ENCODE data around the gene TCF15. TPM values are rescaled to one million over a fixed set of nuclear protein-coding genes. Genes with fewer than 3 reads are reported as not detected.
"Not testable (repeated sequence)": the region's sequence is repeated elsewhere in the genome, so short reads cannot be mapped to it uniquely, and the experiment has no call there.

Gene TCF15
- total RNA-seq, 4 donors from 2014 or later: 0.30 to 4.5 (median 1.1) TPM; not detected in 1

- Histone ChIP-seq H3K27me3 (no peaks in the 10 kb centered on the region), H3K27ac (peak overlapping the region in 1 of 4 donors; percentile 47), H3K36me3 (peaks cover 2 to 45% (median 11%) of the 10 kb centered on the region in 3 donors), H3K9me3 (peaks cover 0 to 13% (median 0%) of the 10 kb centered on the region in 4 donors), H3K4me1 (peaks cover 0 to 30% (median 10%) of the 10 kb centered on the region in 4 donors), H3K4me3 (no peak overlapping the region)
- no peak for DNase-seq (ENCODE audit: low spot score in 2 of 2)
- WGBS, 2 donors: 48 to 62% methylated on average over 10 of the region's 10 CpGs
- TF ChIP-seq, protein P1, sequence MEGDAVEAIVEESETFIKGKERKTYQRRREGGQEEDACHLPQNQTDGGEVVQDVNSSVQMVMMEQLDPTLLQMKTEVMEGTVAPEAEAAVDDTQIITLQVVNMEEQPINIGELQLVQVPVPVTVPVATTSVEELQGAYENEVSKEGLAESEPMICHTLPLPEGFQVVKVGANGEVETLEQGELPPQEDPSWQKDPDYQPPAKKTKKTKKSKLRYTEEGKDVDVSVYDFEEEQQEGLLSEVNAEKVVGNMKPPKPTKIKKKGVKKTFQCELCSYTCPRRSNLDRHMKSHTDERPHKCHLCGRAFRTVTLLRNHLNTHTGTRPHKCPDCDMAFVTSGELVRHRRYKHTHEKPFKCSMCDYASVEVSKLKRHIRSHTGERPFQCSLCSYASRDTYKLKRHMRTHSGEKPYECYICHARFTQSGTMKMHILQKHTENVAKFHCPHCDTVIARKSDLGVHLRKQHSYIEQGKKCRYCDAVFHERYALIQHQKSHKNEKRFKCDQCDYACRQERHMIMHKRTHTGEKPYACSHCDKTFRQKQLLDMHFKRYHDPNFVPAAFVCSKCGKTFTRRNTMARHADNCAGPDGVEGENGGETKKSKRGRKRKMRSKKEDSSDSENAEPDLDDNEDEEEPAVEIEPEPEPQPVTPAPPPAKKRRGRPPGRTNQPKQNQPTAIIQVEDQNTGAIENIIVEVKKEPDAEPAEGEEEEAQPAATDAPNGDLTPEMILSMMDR (IDR thresholded peaks at IDR 0.05): no peak
- TF ChIP-seq EP300 (IDR thresholded peaks at IDR 0.05): no peak
- no peak for TF ChIP-seq POLR2A (IDR thresholded peaks at IDR 0.05)
These were observed 36.2 kb upstream of the TCF15 start for GRCh38 chr20:646107-646867.

- peak; percentile 29 to 38 for DNase-seq (ENCODE audit: low spot score in 2 of 2)
- peaks cover 0 to 26% (median 10%) of the 10 kb centered on the region in 4 donors for H3K4me1 ChIP-seq
- H3K9me3 ChIP-seq: peaks cover 0 to 13% (median 0%) of the 10 kb centered on the region in 4 donors
- H3K36me3 ChIP-seq: peaks cover 2 to 38% (median 11%) of the 10 kb centered on the region in 3 donors
- peak overlapping the region in 2 of 4 donors; percentile 23 to 47 for H3K27ac ChIP-seq
- TF ChIP-seq EP300 (IDR thresholded peaks at IDR 0.05): no peak
- TF ChIP-seq, protein P1 (IDR thresholded peaks at IDR 0.05): peak; percentile 87 to 96 (median 92)
- H3K4me3 ChIP-seq: no peak overlapping the region
- no peaks in the 10 kb centered on the region for H3K27me3 ChIP-seq
- WGBS, 2 donors: 14 to 16% methylated on average over 20 of the region's 20 CpGs
These were observed 35.4 kb upstream of the TCF15 start for GRCh38 chr20:645318-646106.

- peaks cover 0 to 13% (median 0%) of the 10 kb centered on the region in 4 donors for H3K9me3 ChIP-seq
- H3K36me3 ChIP-seq: peaks cover 1 to 30% (median 11%) of the 10 kb centered on the region in 3 donors
- TF ChIP-seq EP300 (IDR thresholded peaks at IDR 0.05) (no peak), POLR2A (IDR thresholded peaks at IDR 0.05) (no peak)
- TF ChIP-seq, protein P1 (IDR thresholded peaks at IDR 0.05): no peak
- no peak for DNase-seq (ENCODE audit: low spot score in 2 of 2)
- peaks cover 0 to 26% (median 10%) of the 10 kb centered on the region in 4 donors for H3K4me1 ChIP-seq
- H3K4me3 ChIP-seq: no peak overlapping the region
- 52 to 58% methylated on average over 11 of the region's 11 CpGs for WGBS, 2 donors
- no peaks in the 10 kb centered on the region for H3K27me3 ChIP-seq
- peak overlapping the region in 2 of 4 donors; percentile 23 to 47 for H3K27ac ChIP-seq
These were observed 34.7 kb upstream of the TCF15 start for GRCh38 chr20:644692-645317.

DNA sequence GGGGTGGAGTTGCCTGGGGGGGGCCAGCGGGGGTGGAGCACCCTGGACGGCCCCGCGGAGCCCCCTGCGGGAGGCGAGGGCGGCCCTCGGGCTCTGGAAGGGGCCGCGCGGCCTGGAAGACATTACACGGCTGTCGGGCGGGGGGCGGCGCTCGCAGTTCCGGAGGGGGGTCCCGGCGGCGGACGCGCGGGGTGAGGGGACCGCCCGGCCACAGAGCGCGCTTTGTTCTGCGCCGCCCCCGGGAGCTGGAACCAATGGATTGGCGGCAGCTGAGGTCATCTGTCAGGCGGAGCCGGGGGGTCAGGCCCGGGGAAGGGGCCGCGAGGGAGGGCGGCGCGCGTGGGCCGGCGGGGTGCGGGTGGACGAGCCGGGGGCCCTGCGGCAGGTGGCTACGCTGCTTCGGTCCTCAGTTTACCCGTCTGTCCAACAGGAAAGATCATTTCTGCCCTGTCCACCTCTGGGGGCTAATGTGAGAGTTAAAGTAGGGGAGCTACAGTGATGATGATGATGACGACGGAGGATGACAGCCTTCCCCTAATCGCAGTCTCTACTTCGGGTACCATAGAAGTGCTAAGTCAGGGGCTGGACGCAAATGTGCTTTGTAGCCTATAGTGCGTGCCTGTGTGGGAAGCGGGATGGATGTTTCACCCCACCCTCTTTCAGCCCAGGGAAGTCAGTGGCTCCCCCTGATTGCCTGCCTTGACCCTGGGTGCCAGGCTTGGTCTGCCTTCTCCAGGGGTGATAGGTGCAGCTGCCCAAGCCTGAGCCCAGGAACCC is 32.5 kb upstream of the TCF15 start:
- no peak for TF ChIP-seq EP300 (IDR thresholded peaks at IDR 0.05)
- no peak for DNase-seq (ENCODE audit: low spot score in 2 of 2)
- H3K4me3 ChIP-seq: peak overlapping the region; percentile 8 to 50 (median 34)
- no peaks in the 10 kb centered on the region for H3K27me3 ChIP-seq
- H3K9me3 ChIP-seq: peaks cover 0 to 1% (median 0%) of the 10 kb centered on the region in 4 donors
- peaks cover 0 to 8% (median 0%) of the 10 kb centered on the region in 3 donors for H3K36me3 ChIP-seq
- peaks cover 0 to 26% (median 10%) of the 10 kb centered on the region in 4 donors for H3K4me1 ChIP-seq
- H3K27ac ChIP-seq: peak overlapping the region; percentile 32 to 89 (median 73)
- WGBS, 2 donors: 3 to 8% methylated on average over 20 to 38 of the region's 57 CpGs

GRCh38 chr20:642013-642397 is 31.9 kb upstream of the TCF15 start:
- H3K4me3 ChIP-seq: peak overlapping the region; percentile 8 to 50 (median 34)
- H3K27me3 ChIP-seq: not testable (repeated sequence)

More at GRCh38 chr20:642013-642397, 31.9 kb upstream of the TCF15 start:
- DNase-seq (ENCODE audit: low spot score in 2 of 2); H3K9me3 ChIP-seq; H3K36me3 ChIP-seq: not testable (repeated sequence)
- Histone ChIP-seq H3K27ac (peak overlapping the region; percentile 32 to 89 (median 73)), H3K4me1 (peaks cover 0 to 26% (median 10%) of the 10 kb centered on the region in 4 donors)
- WGBS, 2 donors: no CpG with 5 or more reads among the region's 13 CpGs
